Liver (tissue), 9 donors: Measurements from ENCODE around the gene SLC43A3. TPM values are rescaled to one million over a fixed set of nuclear protein-coding genes. Genes with fewer than 3 reads are reported as not detected.

Experiments
- DNase-seq: peaks from one replicate; pipeline ENCODE4 v3.0.0-alpha.2; 2017; ENCODE audit warnings: low spot score
- H3K27ac ChIP-seq, 2 donors: one replicate each; pipeline ENCODE4 v1.7.0; 2013; ENCODE audit warnings: inconsistent platforms in 2 of 2, low read length in 2 of 2, control low read depth in 1 of 2, low read depth in 1 of 2, mild to moderate bottlenecking in 1 of 2
- H3K27me3 ChIP-seq, 4 donors: one replicate each; pipeline versions ENCODE4 v1.6.1 to v1.7.0; 2013; ENCODE audit warnings: low read length in 3 of 4, inconsistent platforms in 1 of 4, mild to moderate bottlenecking in 1 of 4, moderate library complexity in 1 of 4; ENCODE audit not compliant: control insufficient read depth in 4 of 4, insufficient read depth in 4 of 4
- H3K36me3 ChIP-seq, 4 donors: one replicate each; pipeline versions ENCODE4 v1.6.1 to v1.7.0; 2013; ENCODE audit warnings: low read length in 3 of 4, mild to moderate bottlenecking in 3 of 4, low read depth in 1 of 4, moderate library complexity in 1 of 4; ENCODE audit not compliant: control insufficient read depth in 4 of 4, insufficient read depth in 3 of 4
- H3K4me1 ChIP-seq, 4 donors: one replicate each; pipeline versions ENCODE4 v1.6.1 to v1.7.0; 2013; ENCODE audit warnings: low read length in 3 of 4, mild to moderate bottlenecking in 3 of 4, moderate library complexity in 1 of 4; ENCODE audit not compliant: control insufficient read depth in 4 of 4, insufficient read depth in 4 of 4
- H3K4me3 ChIP-seq, 3 donors: one replicate each; pipeline versions ENCODE4 v1.6.1 to v1.7.0; 2013; ENCODE audit warnings: low read length in 3 of 3, control low read depth in 1 of 3, low read depth in 1 of 3, mild to moderate bottlenecking in 1 of 3
- H3K9ac ChIP-seq, 2 donors: one replicate each; pipeline ENCODE4 v1.7.0; 2013; ENCODE audit warnings: low read length in 2 of 2, mild to moderate bottlenecking in 2 of 2, moderate library complexity in 2 of 2, control low read depth in 1 of 2, low read depth in 1 of 2
- H3K9me3 ChIP-seq, 4 donors: one replicate each; pipeline versions ENCODE4 v1.6.1 to v1.7.0; 2013; ENCODE audit warnings: low read length in 3 of 4; ENCODE audit not compliant: control insufficient read depth in 4 of 4
- CTCF ChIP-seq: fragments of 150-350 bp; IDR thresholded peaks from 2 replicates; pipeline ENCODE4 v1.5.1; 2017; ENCODE audit warnings: improper control_type of control experiment, low read depth, low read length; ENCODE audit not compliant: missing input control
- FOXA2 ChIP-seq: IDR thresholded peaks from 2 replicates; pipeline ENCODE4 v1.6.1; 2016; ENCODE audit warnings: antibody characterized with exemption
- GABPA ChIP-seq, 2 donors: IDR thresholded peaks in 1 of 2; conservative IDR thresholded peaks in 1 of 2; 2 replicates each; pipeline ENCODE4 v1.6.1; 2016; ENCODE audit warnings: antibody characterized with exemption in 2 of 2, mild to moderate bottlenecking in 1 of 2, moderate library complexity in 1 of 2
- HNF4A ChIP-seq, 2 donors: conservative IDR thresholded peaks; 2 replicates each; pipeline ENCODE4 v1.6.1; 2016; ENCODE audit warnings: antibody characterized with exemption in 2 of 2, mild to moderate bottlenecking in 2 of 2
- HNF4G ChIP-seq: IDR thresholded peaks from 2 replicates; pipeline ENCODE4 v1.6.1; 2016; ENCODE audit warnings: antibody characterized with exemption
- JUND ChIP-seq, 2 donors: IDR thresholded peaks; 2 replicates each; pipeline ENCODE4 v1.6.1; 2016; ENCODE audit warnings: antibody characterized with exemption in 2 of 2
- MAX ChIP-seq: IDR thresholded peaks from 2 replicates; pipeline ENCODE4 v1.6.1; 2016; ENCODE audit warnings: antibody characterized with exemption
- NR2F2 ChIP-seq: IDR thresholded peaks from 2 replicates; pipeline ENCODE4 v1.6.1; 2016; ENCODE audit warnings: antibody characterized with exemption
- SP1 ChIP-seq: IDR thresholded peaks from 2 replicates; pipeline ENCODE4 v1.6.1; 2018; ENCODE audit warnings: antibody characterized with exemption, mild to moderate bottlenecking
- TAF1 ChIP-seq: conservative IDR thresholded peaks from 2 replicates; pipeline ENCODE4 v1.6.1; 2016; ENCODE audit warnings: antibody characterized with exemption, mild to moderate bottlenecking
- YY1 ChIP-seq: IDR thresholded peaks from 2 replicates; pipeline ENCODE4 v1.6.1; 2016; ENCODE audit warnings: antibody characterized with exemption, mild to moderate bottlenecking
- ZBTB33 ChIP-seq: IDR thresholded peaks from 2 replicates; pipeline ENCODE4 v1.6.1; 2016; ENCODE audit warnings: antibody characterized with exemption
- WGBS: extraction: QIAGEN DNeasy Blood & Tissue Kit; methylation state at CpG from one replicate; pipeline ENCODE4 v1.1.7; 2013; 5-methylcytosine and 5-hydroxymethylcytosine counted together
- polyA plus RNA-seq, 2 donors: library from polyadenylated mRNA; stranded (reverse) in 1 of 2; unstranded in 1 of 2; fragments of 200-250 nt in 1 of 2; fragments of >200 nt in 1 of 2; fragmentation: Nextera tagmentation in 1 of 2; extraction: Ambion mirVana in 1 of 2; gene quantifications; one replicate each; pipeline versions ENCODE4 v1.2.1 to v1.2.3, GENCODE V29; 2013 to 2015
- total RNA-seq, 2 donors: library from RNA; depleted of rRNA; stranded (reverse); fragments of >200 nt; gene quantifications; one replicate each; pipeline ENCODE4 v1.2.3, GENCODE V29; 2014
- TF ChIP-seq, protein P1 (sequence below): IDR thresholded peaks from 2 replicates; pipeline ENCODE4 v1.6.1; 2016; ENCODE audit warnings: antibody characterized with exemption, mild to moderate bottlenecking
- donor health status: healthy.
- donor health status: healthy.
- donor health status: healthy.
- donor health status: healthy.
- donor health status: healthy.

SLC43A3 gene
- total and polyA plus RNA-seq, 4 donors, result 47.2 to 152 (median 93.0) TPM

DNA sequence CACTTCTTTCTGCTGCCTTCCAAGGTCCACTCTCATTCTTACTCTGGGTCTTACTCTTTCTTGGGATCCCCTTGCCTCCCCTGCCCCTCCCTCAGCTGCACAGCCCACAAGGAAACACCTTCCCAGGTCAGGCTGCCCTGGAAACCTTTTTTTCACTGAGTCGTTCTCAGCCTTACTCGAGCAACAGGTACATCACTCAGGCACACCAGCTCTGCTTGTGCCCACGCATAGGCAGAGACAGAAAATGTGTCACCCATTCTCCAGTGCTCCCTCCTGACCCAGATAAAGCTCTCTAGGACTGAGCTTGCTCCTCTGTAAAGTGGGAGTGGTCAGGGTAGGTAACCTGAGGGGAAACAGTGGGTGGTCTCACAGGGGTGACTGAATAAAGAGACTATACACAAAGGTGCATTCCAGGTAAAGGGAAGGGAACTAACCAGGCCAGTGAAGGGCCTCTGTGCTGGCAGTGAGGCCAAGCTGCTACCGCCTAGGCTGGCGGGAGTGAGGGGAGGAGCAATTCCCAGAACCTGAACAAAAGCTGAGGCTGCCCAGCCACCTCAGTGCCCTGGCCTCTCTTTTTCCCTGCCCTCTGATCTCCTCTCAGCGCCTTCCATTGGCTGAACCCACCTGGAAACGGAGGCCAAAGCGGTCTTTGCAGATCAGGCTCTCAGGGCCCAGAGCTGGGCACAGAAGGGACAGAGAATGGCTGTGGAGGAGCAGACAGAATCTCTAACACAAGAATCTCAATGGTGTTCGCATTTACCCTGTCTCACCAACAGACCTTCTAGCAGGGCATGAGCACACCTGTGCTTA is 61.9 kb downstream of the SLC43A3 start:
- Histone ChIP-seq H3K4me1 (no peaks in the 10 kb centered on the region), H3K36me3 (no peaks in the 10 kb centered on the region), H3K4me3 (no peak overlapping the region), H3K9me3 (no peaks in the 10 kb centered on the region), H3K9ac (no peak overlapping the region), H3K27ac (no peak overlapping the region), H3K27me3 (no peaks in the 10 kb centered on the region)
- WGBS, result 89% methylated on average over 9 of the region's 9 CpGs
- TF ChIP-seq HNF4G, result no peak
- TF ChIP-seq HNF4A (conservative IDR thresholded peaks at IDR 0.05), result no peak
- TF ChIP-seq NR2F2, result no peak
- no peak for TF ChIP-seq JUND (IDR thresholded peaks at IDR 0.05)
- TF ChIP-seq TAF1, result no peak
- TF ChIP-seq ZBTB33, result no peak
- TF ChIP-seq FOXA2, result no peak
- no peak for TF ChIP-seq YY1
- TF ChIP-seq CTCF, result no peak
- TF ChIP-seq, protein P1, sequence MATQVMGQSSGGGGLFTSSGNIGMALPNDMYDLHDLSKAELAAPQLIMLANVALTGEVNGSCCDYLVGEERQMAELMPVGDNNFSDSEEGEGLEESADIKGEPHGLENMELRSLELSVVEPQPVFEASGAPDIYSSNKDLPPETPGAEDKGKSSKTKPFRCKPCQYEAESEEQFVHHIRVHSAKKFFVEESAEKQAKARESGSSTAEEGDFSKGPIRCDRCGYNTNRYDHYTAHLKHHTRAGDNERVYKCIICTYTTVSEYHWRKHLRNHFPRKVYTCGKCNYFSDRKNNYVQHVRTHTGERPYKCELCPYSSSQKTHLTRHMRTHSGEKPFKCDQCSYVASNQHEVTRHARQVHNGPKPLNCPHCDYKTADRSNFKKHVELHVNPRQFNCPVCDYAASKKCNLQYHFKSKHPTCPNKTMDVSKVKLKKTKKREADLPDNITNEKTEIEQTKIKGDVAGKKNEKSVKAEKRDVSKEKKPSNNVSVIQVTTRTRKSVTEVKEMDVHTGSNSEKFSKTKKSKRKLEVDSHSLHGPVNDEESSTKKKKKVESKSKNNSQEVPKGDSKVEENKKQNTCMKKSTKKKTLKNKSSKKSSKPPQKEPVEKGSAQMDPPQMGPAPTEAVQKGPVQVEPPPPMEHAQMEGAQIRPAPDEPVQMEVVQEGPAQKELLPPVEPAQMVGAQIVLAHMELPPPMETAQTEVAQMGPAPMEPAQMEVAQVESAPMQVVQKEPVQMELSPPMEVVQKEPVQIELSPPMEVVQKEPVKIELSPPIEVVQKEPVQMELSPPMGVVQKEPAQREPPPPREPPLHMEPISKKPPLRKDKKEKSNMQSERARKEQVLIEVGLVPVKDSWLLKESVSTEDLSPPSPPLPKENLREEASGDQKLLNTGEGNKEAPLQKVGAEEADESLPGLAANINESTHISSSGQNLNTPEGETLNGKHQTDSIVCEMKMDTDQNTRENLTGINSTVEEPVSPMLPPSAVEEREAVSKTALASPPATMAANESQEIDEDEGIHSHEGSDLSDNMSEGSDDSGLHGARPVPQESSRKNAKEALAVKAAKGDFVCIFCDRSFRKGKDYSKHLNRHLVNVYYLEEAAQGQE, result no peak
- TF ChIP-seq SP1, result no peak
- no peak for TF ChIP-seq MAX
- TF ChIP-seq GABPA (IDR thresholded peaks at IDR 0.05 in 1 of 2, conservative IDR thresholded peaks at IDR 0.05 in 1 of 2), result no peak
- no peak for DNase-seq
